MM.1S (cell line): Measurements from ENCODE around the gene PRM2.

Experiments used
- DNase-seq: peaks from one replicate; pipeline ENCODE4 v3.0.0-alpha.2; 2015
- H2AFZ ChIP-seq: fragments of 300-600 bp; sonication (generic); 2 replicates; pipeline ENCODE4 v1.6.0; 2016; ENCODE audit warnings: antibody characterized with exemption, low read length
- H3F3A ChIP-seq: fragments of 300-600 bp; sonication (generic); 2 replicates; pipeline ENCODE4 v1.6.1; 2016; ENCODE audit warnings: mild to moderate bottlenecking, antibody characterized with exemption, low read length, moderate library complexity, mixed read lengths; ENCODE audit not compliant: insufficient read depth
- H3K27ac ChIP-seq: fragments of 300-600 bp; sonication (generic); 2 replicates; pipeline ENCODE4 v1.5.1; 2016; ENCODE audit warnings: mild to moderate bottlenecking, low read length
- H3K27me3 ChIP-seq: fragments of 300-600 bp; sonication (generic); replicated peaks from 2 replicates; pipeline ENCODE4 v1.6.0; 2016; ENCODE audit warnings: low read length; ENCODE audit not compliant: insufficient read depth
- H3K36me3 ChIP-seq: fragments of 300-600 bp; sonication (generic); replicated peaks from 2 replicates; pipeline ENCODE4 v1.6.1; 2016; ENCODE audit warnings: mild to moderate bottlenecking, low read length, mixed read lengths; ENCODE audit not compliant: insufficient read depth
- H3K4me1 ChIP-seq: fragments of 300-600 bp; sonication (generic); 2 replicates; pipeline ENCODE4 v1.6.1; 2016; ENCODE audit warnings: low read length, mixed read lengths
- H3K4me2 ChIP-seq: fragments of 300-600 bp; sonication (generic); 2 replicates; pipeline ENCODE4 v1.6.0; 2016; ENCODE audit warnings: low read depth, low read length
- H3K4me3 ChIP-seq: fragments of 300-600 bp; sonication (generic); 2 replicates; pipeline ENCODE4 v1.5.1; 2016; ENCODE audit warnings: low read length, mixed read lengths
- H3K79me2 ChIP-seq: fragments of 300-600 bp; sonication (generic); 2 replicates; pipeline ENCODE4 v1.6.1; 2016; ENCODE audit warnings: mixed run types, low read length, mixed read lengths
- H3K9ac ChIP-seq: fragments of 300-600 bp; sonication (generic); 2 replicates; pipeline ENCODE4 v1.6.1; 2016; ENCODE audit warnings: low read length, mixed read lengths
- H3K9me2 ChIP-seq: fragments of 300-600 bp; sonication (generic); replicated peaks from 2 replicates; pipeline ENCODE4 v1.6.1; 2016; ENCODE audit warnings: mild to moderate bottlenecking, low read length, mixed read lengths; ENCODE audit not compliant: insufficient read depth
- H3K9me3 ChIP-seq: fragments of 300-600 bp; sonication (generic); replicated peaks from 2 replicates; pipeline ENCODE4 v1.6.1; 2016; ENCODE audit warnings: mild to moderate bottlenecking, low read length, mixed read lengths; ENCODE audit not compliant: insufficient read depth
- H4K20me1 ChIP-seq: fragments of 300-600 bp; sonication (generic); 2 replicates; pipeline ENCODE4 v1.6.1; 2016; ENCODE audit warnings: mild to moderate bottlenecking, low read length, moderate library complexity, mixed read lengths; ENCODE audit not compliant: insufficient read depth
- EZH2 ChIP-seq: fragments of 300-600 bp; sonication (generic); optimal IDR thresholded peaks from 2 replicates; pipeline ENCODE3; 2017; ENCODE audit warnings: low read depth, mild to moderate bottlenecking, antibody characterized with exemption, low read length, mixed read lengths
- EZH2phosphoT487 ChIP-seq: fragments of 300-600 bp; sonication (generic); IDR thresholded peaks from 2 replicates; pipeline ENCODE4 v1.6.1; 2018; ENCODE audit warnings: antibody characterized with exemption, low read length
- TF ChIP-seq, protein P1 (sequence below): fragments of 300-600 bp; sonication (generic); IDR thresholded peaks from 2 replicates; pipeline ENCODE4 v1.5.1; 2016; ENCODE audit warnings: antibody characterized with exemption, low read length, mixed read lengths

Gene PRM2

GRCh38 chr16:11315510-11315909 is 39.2 kb upstream of the PRM2 start:
- Histone ChIP-seq H3K4me2 (no peak overlapping the region), H2AFZ (no peak overlapping the region)

GRCh38 chr16:11314309-11314894 is 38.1 kb upstream of the PRM2 start:
- no peaks in the 10 kb centered on the region for H3K79me2 ChIP-seq
- no peak overlapping the region for H3K27ac ChIP-seq
- H3K9me2 ChIP-seq: no peaks in the 10 kb centered on the region
- no peak overlapping the region for H3K4me2 ChIP-seq
- no peak overlapping the region for H3K4me3 ChIP-seq
- no peaks in the 10 kb centered on the region for H3K36me3 ChIP-seq
- H3K27me3 ChIP-seq: no peaks in the 10 kb centered on the region
- no peaks in the 10 kb centered on the region for H3K9me3 ChIP-seq
- H3K9ac ChIP-seq: no peak overlapping the region
- TF ChIP-seq EZH2: no peak
- TF ChIP-seq, protein P1, sequence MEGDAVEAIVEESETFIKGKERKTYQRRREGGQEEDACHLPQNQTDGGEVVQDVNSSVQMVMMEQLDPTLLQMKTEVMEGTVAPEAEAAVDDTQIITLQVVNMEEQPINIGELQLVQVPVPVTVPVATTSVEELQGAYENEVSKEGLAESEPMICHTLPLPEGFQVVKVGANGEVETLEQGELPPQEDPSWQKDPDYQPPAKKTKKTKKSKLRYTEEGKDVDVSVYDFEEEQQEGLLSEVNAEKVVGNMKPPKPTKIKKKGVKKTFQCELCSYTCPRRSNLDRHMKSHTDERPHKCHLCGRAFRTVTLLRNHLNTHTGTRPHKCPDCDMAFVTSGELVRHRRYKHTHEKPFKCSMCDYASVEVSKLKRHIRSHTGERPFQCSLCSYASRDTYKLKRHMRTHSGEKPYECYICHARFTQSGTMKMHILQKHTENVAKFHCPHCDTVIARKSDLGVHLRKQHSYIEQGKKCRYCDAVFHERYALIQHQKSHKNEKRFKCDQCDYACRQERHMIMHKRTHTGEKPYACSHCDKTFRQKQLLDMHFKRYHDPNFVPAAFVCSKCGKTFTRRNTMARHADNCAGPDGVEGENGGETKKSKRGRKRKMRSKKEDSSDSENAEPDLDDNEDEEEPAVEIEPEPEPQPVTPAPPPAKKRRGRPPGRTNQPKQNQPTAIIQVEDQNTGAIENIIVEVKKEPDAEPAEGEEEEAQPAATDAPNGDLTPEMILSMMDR: no peak
- TF ChIP-seq EZH2phosphoT487: no peak
- peaks cover 29% of the 10 kb centered on the region for H3F3A ChIP-seq
- no peaks in the 10 kb centered on the region for H4K20me1 ChIP-seq
- H2AFZ ChIP-seq: no peak overlapping the region
- peaks cover 31% of the 10 kb centered on the region for H3K4me1 ChIP-seq
- DNase-seq: no peak

More at GRCh38 chr16:11315510-11315909, 39.2 kb upstream of the PRM2 start:
- TF ChIP-seq, protein P1: no peak
- no peak for TF ChIP-seq EZH2phosphoT487
- no peaks in the 10 kb centered on the region for H3K9me2 ChIP-seq
- H3K27ac ChIP-seq: no peak overlapping the region
- H3K79me2 ChIP-seq: no peaks in the 10 kb centered on the region
- H3K9me3 ChIP-seq: no peaks in the 10 kb centered on the region
- no peak overlapping the region for H3K4me3 ChIP-seq
- peaks cover 23% of the 10 kb centered on the region for H3K4me1 ChIP-seq
- H3F3A ChIP-seq: peaks cover 18% of the 10 kb centered on the region
- no peak for DNase-seq
- no peak overlapping the region for H3K9ac ChIP-seq
- H4K20me1 ChIP-seq: no peaks in the 10 kb centered on the region
- no peaks in the 10 kb centered on the region for H3K27me3 ChIP-seq
- no peaks in the 10 kb centered on the region for H3K36me3 ChIP-seq

DNA sequence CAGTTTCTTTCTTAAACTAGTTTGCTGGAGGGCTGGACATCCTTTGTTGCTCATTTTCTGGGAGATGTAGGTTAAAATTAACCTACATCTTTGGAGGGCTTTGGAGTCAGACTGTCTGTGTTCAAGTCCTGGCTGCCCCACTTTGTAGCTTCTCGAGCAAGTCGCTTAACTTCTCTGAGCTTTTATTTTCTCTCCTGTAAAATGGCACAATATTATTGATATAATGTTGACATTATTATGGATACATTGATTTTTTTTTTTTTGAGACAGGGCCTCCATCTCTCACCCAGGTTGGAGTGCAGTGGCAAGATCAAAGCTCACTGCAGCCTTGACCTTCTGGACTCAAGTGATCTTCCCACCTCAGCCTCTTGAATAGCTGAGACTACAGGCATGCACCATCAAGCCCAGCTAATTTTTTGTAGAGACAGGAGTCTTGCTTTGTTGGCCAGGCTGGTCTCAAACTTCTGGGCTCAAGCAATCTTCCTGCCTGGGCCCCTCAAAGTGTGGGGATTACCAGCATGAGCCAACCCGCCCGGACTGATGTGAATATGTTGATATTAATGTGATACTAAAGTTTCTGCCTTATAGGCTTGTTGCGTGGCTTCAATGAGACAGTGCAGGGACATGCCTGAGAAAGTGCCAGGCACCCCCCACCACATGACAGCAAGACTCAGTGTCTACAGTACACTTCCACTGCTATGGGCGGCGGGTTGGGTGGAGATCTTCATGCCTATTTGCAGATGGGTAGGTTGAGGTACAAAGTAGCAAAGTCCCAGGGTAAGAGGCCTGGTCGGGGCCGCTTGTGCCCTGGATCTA is 37.4 kb upstream of the PRM2 start:
- Histone ChIP-seq H3K27me3 (no peaks in the 10 kb centered on the region), H3K36me3 (no peaks in the 10 kb centered on the region), H3K9ac (no peak overlapping the region), H3K4me3 (no peak overlapping the region), H3K4me2 (no peak overlapping the region), H3K9me2 (no peaks in the 10 kb centered on the region), H3K9me3 (no peaks in the 10 kb centered on the region), H3K4me1 (peaks cover 38% of the 10 kb centered on the region), H3F3A (peaks cover 34% of the 10 kb centered on the region), H3K27ac (no peak overlapping the region), H2AFZ (no peak overlapping the region), H3K79me2 (no peaks in the 10 kb centered on the region), H4K20me1 (no peaks in the 10 kb centered on the region)
- DNase-seq: no peak
- TF ChIP-seq, protein P1: no peak
- TF ChIP-seq EZH2phosphoT487 (no peak), EZH2 (no peak)
